IPS-15b (cell line): ENCODE data around the gene KRT6A.

Experiments used
- H3K27me3 ChIP-seq: one replicate; pipeline ENCODE4 v1.6.1; 2013; ENCODE audit warnings: low read length; ENCODE audit not compliant: control insufficient read depth, insufficient read depth
- H3K36me3 ChIP-seq: one replicate; pipeline ENCODE4 v1.6.1; 2013; ENCODE audit warnings: low read length; ENCODE audit not compliant: control insufficient read depth, insufficient read depth
- H3K4me1 ChIP-seq: one replicate; pipeline ENCODE4 v1.6.1; 2013; ENCODE audit warnings: mild to moderate bottlenecking, low read length; ENCODE audit not compliant: control insufficient read depth, insufficient read depth
- H3K4me3 ChIP-seq: one replicate; pipeline ENCODE4 v1.5.1; 2013; ENCODE audit warnings: low read depth, low read length
- H3K9ac ChIP-seq: one replicate; pipeline ENCODE4 v1.6.1; 2013; ENCODE audit warnings: low read depth, mild to moderate bottlenecking, low read length
- H3K9me3 ChIP-seq: one replicate; pipeline ENCODE4 v1.6.1; 2013; ENCODE audit warnings: mild to moderate bottlenecking, low read length; ENCODE audit not compliant: control insufficient read depth, insufficient read depth

KRT6A gene

DNA sequence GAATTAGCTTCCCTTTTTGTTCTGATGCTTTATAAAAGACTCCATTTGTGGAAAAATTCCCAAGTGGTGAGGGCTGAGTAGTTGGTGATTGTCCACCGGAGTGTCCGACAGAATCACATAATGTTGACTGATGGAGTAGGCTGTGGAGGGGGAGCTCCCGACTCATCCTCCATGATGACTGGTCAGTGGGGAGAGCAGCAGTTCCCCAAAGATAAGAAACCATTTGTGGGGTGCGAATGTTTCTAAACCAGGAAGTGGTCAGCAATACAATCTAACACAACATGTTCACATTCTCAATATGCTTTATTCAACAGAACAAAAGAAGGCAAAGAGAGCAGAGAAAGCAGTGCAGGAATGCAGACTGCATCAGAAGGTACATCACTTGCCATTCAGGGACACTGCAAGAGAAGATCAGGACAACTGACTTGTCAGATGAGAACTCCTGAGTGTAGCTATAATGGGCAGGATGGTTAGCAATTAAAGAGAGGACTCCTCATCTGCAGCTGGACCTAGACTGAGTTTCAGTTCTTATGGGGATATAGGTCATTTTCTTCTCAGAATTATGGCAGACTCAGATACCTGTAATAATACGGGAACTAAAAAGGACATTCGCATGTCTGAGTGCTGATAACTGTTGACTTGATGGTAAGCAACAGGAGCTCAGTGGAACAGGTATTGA is 46.6 kb downstream of the KRT6A start:
- H3K36me3 ChIP-seq, result no peaks in the 10 kb centered on the region
- peaks cover 7% of the 10 kb centered on the region for H3K4me1 ChIP-seq
- H3K9me3 ChIP-seq, result no peaks in the 10 kb centered on the region
- no peak overlapping the region for H3K4me3 ChIP-seq
- H3K27me3 ChIP-seq, result no peaks in the 10 kb centered on the region
- H3K9ac ChIP-seq, result no peak overlapping the region

DNA sequence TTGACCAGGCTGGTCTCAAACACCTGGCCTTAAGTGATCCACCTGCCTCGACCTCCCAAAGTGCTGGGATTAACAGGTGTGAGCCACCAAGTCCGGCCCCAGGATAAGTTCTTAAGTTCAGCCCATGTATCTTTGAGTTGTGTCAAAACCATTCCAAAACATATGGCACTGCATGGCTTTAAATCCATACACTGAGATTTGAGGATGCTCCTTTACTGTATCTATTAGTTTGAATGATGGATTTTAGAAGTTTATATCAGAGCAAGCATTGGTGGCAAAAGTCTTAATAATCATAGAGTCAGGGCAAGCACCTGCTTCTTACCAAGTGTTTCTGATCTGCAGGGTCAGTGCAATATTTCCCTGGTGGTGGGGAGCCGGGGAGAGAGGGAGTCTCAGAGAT is 47.2 kb downstream of the KRT6A start:
- Histone ChIP-seq H3K9ac (no peak overlapping the region), H3K4me3 (no peak overlapping the region), H3K4me1 (peaks cover 7% of the 10 kb centered on the region), H3K27me3 (no peaks in the 10 kb centered on the region), H3K36me3 (no peaks in the 10 kb centered on the region), H3K9me3 (no peaks in the 10 kb centered on the region)

GRCh38 chr12:52444647-52445595 is 48.1 kb downstream of the KRT6A start:
- no peak overlapping the region for H3K9ac ChIP-seq
- H3K4me1 ChIP-seq, result peaks cover 7% of the 10 kb centered on the region

GRCh38 chr12:52443966-52444365 is 49.1 kb downstream of the KRT6A start:
- Histone ChIP-seq H3K9ac (no peak overlapping the region), H3K36me3 (no peaks in the 10 kb centered on the region), H3K4me1 (peaks cover 7% of the 10 kb centered on the region), H3K4me3 (no peak overlapping the region), H3K27me3 (no peaks in the 10 kb centered on the region), H3K9me3 (no peaks in the 10 kb centered on the region)

More at GRCh38 chr12:52444647-52445595, 48.1 kb downstream of the KRT6A start:
- Histone ChIP-seq H3K27me3 (no peaks in the 10 kb centered on the region), H3K9me3 (no peaks in the 10 kb centered on the region), H3K36me3 (no peaks in the 10 kb centered on the region), H3K4me3 (no peak overlapping the region)

DNA sequence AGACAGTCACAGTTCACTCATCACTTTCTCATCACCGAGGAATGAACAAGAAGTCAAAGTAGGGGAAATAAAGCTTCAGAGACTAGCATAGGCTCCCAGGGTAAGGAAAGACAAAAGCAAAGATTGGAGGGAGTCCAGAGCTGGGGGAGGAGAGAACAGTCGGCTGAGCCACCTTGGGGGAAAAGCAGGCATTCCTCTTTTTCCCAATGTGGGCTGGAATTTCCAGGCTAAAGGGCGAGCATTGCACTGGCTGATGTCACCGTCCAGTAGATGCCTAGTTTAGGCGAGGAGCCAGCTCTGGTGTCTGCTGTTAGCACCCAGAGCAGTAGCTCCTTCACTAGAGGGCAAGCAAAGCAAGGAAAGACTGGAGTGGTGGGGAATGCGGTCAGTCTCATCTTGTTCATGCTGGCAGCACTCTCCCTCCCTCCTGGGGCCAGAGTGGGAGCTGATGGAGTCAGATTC is 50.4 kb downstream of the KRT6A start:
- H3K27me3 ChIP-seq, result no peaks in the 10 kb centered on the region
- H3K36me3 ChIP-seq, result no peaks in the 10 kb centered on the region
- H3K4me3 ChIP-seq, result no peak overlapping the region
- H3K9me3 ChIP-seq, result no peaks in the 10 kb centered on the region
- no peak overlapping the region for H3K9ac ChIP-seq
- H3K4me1 ChIP-seq, result peaks cover 7% of the 10 kb centered on the region

GRCh38 chr12:52441320-52441911 is 51.6 kb downstream of the KRT6A start:
- no peak overlapping the region for H3K4me3 ChIP-seq
- H3K9me3 ChIP-seq, result no peaks in the 10 kb centered on the region
- peaks cover 7% of the 10 kb centered on the region for H3K4me1 ChIP-seq
- H3K27me3 ChIP-seq, result no peaks in the 10 kb centered on the region
- H3K9ac ChIP-seq, result no peak overlapping the region
- H3K36me3 ChIP-seq, result no peaks in the 10 kb centered on the region

DNA sequence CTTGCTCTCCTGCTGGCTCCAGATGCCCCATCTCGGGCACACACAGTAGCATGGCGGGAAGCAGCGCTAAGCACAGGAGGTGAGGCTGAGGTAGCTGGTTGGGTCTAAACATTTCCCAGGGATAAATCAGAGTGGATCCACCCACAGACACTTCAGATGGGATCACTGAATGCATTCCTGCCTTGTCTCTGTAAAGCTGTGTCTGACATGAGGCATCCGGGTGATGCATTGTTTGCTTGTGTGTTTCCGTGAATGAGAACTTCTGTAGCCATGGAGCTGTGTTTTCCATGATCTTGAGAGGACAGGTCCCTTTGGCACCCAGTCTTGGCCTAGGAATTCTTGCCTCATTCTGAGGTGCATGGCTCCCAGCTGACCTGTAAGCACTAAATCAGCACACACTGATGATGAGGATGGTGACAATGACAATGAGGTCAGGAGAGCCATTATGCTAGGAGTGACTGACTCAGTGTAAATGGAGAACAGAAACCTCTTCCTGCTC is 52.2 kb downstream of the KRT6A start:
- H3K9me3 ChIP-seq, result no peaks in the 10 kb centered on the region
- peaks cover 7% of the 10 kb centered on the region for H3K4me1 ChIP-seq
- no peaks in the 10 kb centered on the region for H3K36me3 ChIP-seq
- no peaks in the 10 kb centered on the region for H3K27me3 ChIP-seq
- no peak overlapping the region for H3K4me3 ChIP-seq
- H3K9ac ChIP-seq, result no peak overlapping the region

GRCh38 chr12:52439845-52440244 is 53.2 kb downstream of the KRT6A start:
- no peaks in the 10 kb centered on the region for H3K27me3 ChIP-seq
- no peaks in the 10 kb centered on the region for H3K9me3 ChIP-seq
- H3K36me3 ChIP-seq, result no peaks in the 10 kb centered on the region
- peaks cover 7% of the 10 kb centered on the region for H3K4me1 ChIP-seq
- H3K9ac ChIP-seq, result no peak overlapping the region
- H3K4me3 ChIP-seq, result no peak overlapping the region

DNA sequence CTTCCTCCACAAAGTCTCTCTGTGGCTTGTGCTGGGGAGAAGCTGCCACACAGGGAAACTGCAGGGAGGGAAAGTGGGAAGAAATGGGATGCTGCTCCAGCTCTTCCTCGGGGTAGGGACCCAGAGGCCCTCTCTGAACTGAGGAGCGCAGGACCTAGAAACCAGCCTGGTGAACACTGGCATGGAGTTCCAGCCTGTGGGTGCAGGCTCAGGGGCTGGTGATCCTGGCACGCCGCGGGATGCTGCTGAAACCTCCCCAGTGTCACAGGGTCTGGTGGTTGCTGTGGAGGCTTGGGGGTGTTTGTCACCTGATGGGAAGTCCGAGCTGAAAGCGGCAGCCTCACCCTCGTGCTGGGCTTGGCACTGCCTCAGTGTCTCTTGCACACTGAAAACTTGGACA is 53.6 kb downstream of the KRT6A start:
- no peak overlapping the region for H3K4me3 ChIP-seq
- no peaks in the 10 kb centered on the region for H3K27me3 ChIP-seq
- no peaks in the 10 kb centered on the region for H3K36me3 ChIP-seq
- no peak overlapping the region for H3K9ac ChIP-seq
- peaks cover 7% of the 10 kb centered on the region for H3K4me1 ChIP-seq
- H3K9me3 ChIP-seq, result no peaks in the 10 kb centered on the region

GRCh38 chr12:52438305-52439301 is 54.5 kb downstream of the KRT6A start:
- no peaks in the 10 kb centered on the region for H3K9me3 ChIP-seq
- H3K27me3 ChIP-seq, result no peaks in the 10 kb centered on the region
- H3K4me3 ChIP-seq, result no peak overlapping the region
- H3K36me3 ChIP-seq, result no peaks in the 10 kb centered on the region
- H3K9ac ChIP-seq, result no peak overlapping the region
- peaks cover 7% of the 10 kb centered on the region for H3K4me1 ChIP-seq

DNA sequence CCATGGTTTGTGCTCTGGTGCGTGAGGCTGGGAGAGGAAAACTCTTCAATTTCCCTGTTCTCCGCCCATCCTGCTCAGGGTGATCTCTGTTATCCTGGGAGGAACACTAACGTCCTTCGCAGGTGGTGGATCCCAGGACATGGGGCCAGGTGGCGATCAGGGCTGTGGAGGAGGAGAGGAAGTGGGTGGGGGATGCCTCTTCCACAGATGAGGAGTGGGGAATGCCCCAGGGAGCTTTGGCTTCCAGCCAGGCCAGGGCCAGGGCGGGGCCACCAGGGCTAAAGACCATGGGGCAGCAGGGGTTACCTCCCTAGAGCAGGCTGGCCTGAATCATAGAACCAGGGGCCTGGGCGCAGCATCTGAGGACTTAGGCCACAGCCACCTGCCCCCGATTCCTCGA is 55.5 kb downstream of the KRT6A start:
- no peaks in the 10 kb centered on the region for H3K9me3 ChIP-seq
- H3K4me3 ChIP-seq, result no peak overlapping the region
- peaks cover 2% of the 10 kb centered on the region for H3K4me1 ChIP-seq
- no peaks in the 10 kb centered on the region for H3K27me3 ChIP-seq
- no peak overlapping the region for H3K9ac ChIP-seq
- no peaks in the 10 kb centered on the region for H3K36me3 ChIP-seq
